Skeletal muscle satellite cell (primary cell): ENCODE results near the gene TBCD.

ENCODE experiments used
- H3K27me3 ChIP-seq: 2 replicates; pipeline ENCODE4 v1.7.0; 2013; ENCODE audit warnings: low read length; ENCODE audit not compliant: control insufficient read depth, insufficient read depth
- H3K36me3 ChIP-seq: 2 replicates; pipeline ENCODE4 v1.7.0; 2013; ENCODE audit warnings: mild to moderate bottlenecking, control low read depth, low read length; ENCODE audit not compliant: insufficient read depth
- H3K4me1 ChIP-seq: 2 replicates; pipeline ENCODE4 v1.7.0; 2013; ENCODE audit warnings: low read length; ENCODE audit not compliant: control insufficient read depth, insufficient read depth
- H3K4me2 ChIP-seq: 2 replicates; pipeline ENCODE4 v1.7.0; 2013; ENCODE audit warnings: mild to moderate bottlenecking, low read length
- H3K4me3 ChIP-seq: 2 replicates; pipeline ENCODE4 v1.7.0; 2013; ENCODE audit warnings: low read length
- H3K9ac ChIP-seq: 2 replicates; pipeline ENCODE4 v1.7.0; 2013; ENCODE audit warnings: mild to moderate bottlenecking, low read depth, low read length, moderate library complexity
- H3K9me3 ChIP-seq: replicated peaks from 2 replicates; pipeline ENCODE4 v1.7.0; 2013; ENCODE audit warnings: mild to moderate bottlenecking, control low read depth, low read length

TBCD gene

DNA sequence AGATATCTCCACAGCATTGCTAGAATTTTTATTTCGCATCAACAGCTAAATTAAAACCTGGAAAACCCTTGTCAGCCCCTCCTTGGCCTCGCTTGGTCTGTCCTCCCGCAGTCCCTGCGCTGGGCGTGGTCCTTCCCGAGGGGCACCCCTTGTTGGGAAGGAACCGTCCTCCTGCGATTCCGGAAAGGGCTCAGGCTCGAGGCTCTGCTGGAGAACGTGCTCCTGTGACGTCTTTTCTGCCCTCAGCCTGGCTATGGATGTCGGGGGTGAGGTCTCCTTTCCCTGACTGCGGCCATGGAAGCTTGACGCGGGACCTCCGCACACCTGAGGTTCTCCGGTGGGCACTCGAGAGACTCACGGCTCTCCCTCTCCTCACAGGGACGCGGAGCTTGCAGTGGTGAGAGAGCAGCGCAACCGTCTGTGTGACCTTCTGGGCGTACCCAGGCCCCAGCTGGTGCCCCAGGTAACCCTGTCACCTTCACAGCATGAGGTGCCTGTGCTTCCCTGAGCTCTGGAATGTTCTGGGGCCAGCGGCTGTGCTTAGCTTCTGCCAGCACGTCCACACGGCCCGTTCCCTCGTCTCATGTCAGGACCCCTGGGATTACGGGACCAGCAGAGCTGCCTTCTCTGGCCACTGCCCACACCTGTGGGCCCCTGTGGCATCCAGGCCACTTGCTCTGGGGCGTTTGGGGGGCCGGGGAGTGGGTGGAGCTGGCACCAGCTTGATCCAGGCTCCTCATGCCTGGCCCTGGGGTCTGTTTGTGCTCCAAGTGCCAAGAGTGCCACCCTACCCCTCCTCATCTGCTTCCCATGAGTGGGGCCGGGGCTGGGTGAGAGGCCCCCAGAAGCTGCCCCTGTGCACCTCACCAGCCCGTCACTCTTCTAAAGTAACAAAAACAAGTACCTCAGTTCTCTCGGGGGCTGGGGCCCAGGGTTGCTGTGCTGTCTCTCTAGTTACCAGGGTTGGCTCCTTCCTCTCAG lies 189.4 kb downstream of the TBCD start:
- Histone ChIP-seq H3K9me3 (peaks cover 25% of the 10 kb centered on the region), H3K27me3 (no peaks in the 10 kb centered on the region), H3K4me3 (no peak overlapping the region), H3K9ac (no peak overlapping the region), H3K4me2 (no peak overlapping the region), H3K4me1 (no peaks in the 10 kb centered on the region), H3K36me3 (peaks cover 53% of the 10 kb centered on the region)

DNA sequence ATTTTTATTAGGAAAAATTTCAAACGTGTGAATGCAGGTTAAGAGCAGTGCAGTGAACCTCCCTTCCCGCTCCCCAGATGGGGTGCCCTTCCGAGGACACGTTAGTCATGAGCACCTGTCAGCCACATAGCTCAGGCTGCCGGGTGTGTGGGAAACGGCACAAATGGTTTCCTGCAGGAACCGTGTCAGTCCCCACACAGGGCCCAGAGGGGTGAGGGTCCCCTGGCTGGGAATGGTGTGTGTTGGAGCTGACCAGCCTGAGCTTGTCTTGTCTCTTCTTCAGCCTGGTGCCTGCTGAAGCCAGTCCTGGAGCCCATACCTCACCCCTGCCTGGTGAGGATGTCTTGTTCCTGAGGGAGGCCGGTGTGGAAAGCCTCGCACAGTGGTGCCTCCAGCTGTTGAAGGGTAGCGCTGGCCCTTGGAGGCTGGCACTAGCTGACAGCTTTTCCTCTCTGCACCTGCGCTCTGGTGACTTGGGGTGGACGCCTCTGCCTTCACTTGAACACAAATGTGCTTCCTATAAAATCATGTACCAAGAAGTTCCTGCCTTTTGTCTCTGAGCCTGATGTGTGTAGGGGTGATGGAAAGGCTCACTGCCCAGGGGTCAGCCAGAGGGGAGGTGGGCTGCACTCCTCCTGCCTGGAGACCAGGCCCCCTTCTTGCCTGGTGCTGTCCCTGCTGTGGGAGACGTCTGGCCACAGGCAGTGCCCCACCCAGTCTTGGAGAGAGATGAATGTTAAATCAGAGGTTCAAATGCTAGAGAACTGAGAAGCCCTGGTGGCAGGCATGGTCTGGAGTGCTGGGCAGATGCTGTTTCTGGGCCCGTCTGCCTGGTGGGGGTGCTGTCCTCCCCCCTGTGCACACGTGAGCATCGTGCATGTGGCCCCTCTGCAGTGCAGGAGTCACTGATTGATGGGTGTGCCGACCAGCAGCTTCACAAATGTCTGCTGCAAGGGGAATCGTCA lies 190.6 kb downstream of the TBCD start:
- Histone ChIP-seq H3K4me2 (no peak overlapping the region), H3K9ac (no peak overlapping the region), H3K4me3 (no peak overlapping the region), H3K27me3 (no peaks in the 10 kb centered on the region), H3K4me1 (no peaks in the 10 kb centered on the region), H3K9me3 (peaks cover 25% of the 10 kb centered on the region), H3K36me3 (peaks cover 53% of the 10 kb centered on the region)

DNA sequence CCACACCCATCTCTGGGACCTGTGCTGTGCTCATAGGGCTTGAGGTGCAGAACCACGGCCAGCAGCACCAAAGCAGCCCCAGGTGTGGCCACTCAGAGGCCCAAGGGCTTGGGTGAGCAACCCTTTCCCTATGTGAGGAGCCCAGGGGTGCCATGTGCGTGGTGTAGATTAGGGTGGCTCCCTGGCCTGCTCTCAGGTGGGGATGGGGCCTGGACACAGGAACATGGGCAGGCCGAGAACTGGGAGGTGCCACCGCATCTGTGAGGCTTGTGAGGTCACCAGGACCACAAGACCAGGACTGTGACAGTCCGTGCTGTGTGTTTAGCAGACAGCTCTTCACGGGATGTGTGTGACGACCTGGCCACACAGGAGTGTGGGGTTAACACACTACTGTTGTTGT lies 191.5 kb downstream of the TBCD start:
- H3K4me2 ChIP-seq: no peak overlapping the region
- no peak overlapping the region for H3K9ac ChIP-seq
- peaks cover 53% of the 10 kb centered on the region for H3K36me3 ChIP-seq
- H3K4me3 ChIP-seq: no peak overlapping the region
- no peaks in the 10 kb centered on the region for H3K4me1 ChIP-seq
- peaks cover 25% of the 10 kb centered on the region for H3K9me3 ChIP-seq
- H3K27me3 ChIP-seq: no peaks in the 10 kb centered on the region

DNA sequence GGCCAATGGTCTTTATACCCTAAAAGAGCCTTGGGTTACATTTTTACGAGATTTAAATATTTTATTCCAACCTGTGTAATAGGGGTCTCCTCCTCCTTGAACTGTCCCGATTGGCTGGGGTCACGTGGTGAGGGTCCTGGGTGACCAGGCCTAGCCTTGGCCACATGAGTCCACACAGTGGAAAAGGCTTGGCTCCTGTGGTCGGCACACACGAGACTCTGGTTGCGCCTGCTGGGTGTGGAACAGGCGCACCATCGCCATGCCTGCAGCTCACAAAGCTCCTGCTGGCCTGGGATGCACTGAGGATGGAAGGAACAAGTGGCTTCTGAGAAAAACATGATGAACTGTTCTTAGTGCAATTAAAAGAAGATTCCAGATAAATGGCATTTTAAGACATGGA lies 191.9 kb downstream of the TBCD start:
- Histone ChIP-seq H3K4me2 (no peak overlapping the region), H3K4me3 (no peak overlapping the region), H3K27me3 (no peaks in the 10 kb centered on the region), H3K4me1 (no peaks in the 10 kb centered on the region), H3K9me3 (peaks cover 25% of the 10 kb centered on the region), H3K36me3 (peaks cover 53% of the 10 kb centered on the region), H3K9ac (no peak overlapping the region)

DNA sequence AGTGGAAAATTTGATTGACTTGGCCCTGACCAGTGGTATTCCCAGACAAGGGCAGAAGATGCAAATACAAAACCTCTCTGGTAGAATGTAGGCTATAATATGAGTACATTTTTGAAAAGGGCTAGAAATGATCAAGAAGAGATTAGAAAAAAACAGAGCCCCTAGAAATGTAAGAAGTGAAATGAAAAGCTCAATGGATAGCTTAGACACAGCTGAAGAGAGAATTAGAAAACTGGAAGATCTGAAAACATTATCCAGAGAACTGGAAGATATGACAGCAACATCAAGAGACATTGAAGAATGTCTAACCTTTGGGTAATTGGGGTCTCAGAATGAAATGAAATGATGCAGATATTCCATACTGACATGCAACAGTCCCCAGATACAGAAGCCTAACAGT lies 193.1 kb downstream of the TBCD start:
- H3K36me3 ChIP-seq: peaks cover 53% of the 10 kb centered on the region

DNA sequence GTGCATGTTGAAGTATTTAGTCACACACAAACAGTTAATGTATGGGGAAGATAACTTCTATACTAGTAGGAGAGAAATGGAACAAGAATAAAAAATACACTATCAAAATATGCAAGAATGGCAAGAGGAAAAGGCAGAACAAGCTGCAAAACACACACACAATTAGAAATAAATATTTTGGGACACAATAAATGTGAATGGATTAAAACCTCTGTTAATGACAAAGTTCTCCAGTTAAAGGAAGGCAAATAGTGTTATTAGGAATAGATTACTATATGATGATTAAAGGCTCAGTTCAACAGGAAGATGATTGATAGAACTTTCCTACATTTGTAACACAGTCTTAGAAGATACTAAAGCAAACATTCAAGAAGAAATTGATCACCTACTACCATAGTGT lies 194.2 kb downstream of the TBCD start:
- no peak overlapping the region for H3K4me2 ChIP-seq
- no peaks in the 10 kb centered on the region for H3K4me1 ChIP-seq
- no peak overlapping the region for H3K4me3 ChIP-seq
- no peak overlapping the region for H3K9ac ChIP-seq
- peaks cover 34% of the 10 kb centered on the region for H3K9me3 ChIP-seq
- peaks cover 46% of the 10 kb centered on the region for H3K36me3 ChIP-seq
- no peaks in the 10 kb centered on the region for H3K27me3 ChIP-seq

More for the DNA sequence above, 193.1 kb downstream of the TBCD start:
- no peak overlapping the region for H3K4me3 ChIP-seq
- peaks cover 29% of the 10 kb centered on the region for H3K9me3 ChIP-seq
- no peaks in the 10 kb centered on the region for H3K4me1 ChIP-seq
- no peak overlapping the region for H3K4me2 ChIP-seq
- H3K27me3 ChIP-seq: no peaks in the 10 kb centered on the region
- H3K9ac ChIP-seq: no peak overlapping the region

DNA sequence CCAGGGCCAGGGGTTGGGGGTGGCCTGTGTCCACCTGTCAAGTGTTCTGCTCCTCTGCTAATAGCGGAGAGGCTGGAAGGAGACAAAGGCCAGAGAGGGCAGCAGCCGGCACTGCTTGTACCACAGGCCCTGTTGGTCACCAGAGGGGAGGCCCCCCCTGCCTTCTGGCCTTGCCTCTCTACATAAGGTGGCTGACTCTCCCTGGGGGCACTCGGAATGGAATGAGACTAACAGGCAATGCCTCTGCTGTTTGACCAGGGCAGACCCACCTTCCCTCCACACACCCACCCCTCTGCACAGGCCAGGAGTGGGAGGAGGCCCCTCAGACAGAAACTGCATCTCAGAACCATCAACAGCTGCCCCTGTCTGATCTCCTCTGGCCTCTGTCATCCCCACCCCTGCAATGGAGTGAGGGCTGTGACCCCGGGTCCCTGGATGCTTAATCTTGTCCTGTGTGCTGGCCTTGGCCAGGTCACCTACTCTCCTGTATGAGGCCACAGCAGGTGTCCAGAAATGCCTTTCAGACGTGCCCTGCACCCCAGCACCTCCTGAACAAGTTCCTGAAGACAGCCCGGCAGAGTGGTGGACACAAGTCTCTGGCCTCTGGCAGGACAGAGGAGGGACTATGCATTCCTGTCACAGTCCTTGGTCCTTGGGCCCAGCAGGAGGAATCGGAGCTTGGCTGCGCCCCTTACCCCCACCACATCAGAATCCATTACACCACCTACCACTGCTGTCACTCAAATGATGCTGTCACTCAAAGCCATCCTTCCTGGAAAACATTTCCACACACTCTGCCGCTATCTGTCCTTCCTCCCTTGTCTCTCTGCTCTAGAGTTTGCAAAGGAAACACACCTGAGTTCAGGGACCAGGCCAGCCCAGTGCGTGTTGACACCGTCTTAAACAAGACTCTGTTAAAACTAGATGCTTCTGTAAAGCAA lies 195.5 kb downstream of the TBCD start:
- Histone ChIP-seq H3K36me3 (peaks cover 35% of the 10 kb centered on the region), H3K9ac (no peak overlapping the region), H3K4me3 (no peak overlapping the region), H3K27me3 (no peaks in the 10 kb centered on the region), H3K4me2 (no peak overlapping the region), H3K9me3 (peaks cover 38% of the 10 kb centered on the region), H3K4me1 (no peaks in the 10 kb centered on the region)

DNA sequence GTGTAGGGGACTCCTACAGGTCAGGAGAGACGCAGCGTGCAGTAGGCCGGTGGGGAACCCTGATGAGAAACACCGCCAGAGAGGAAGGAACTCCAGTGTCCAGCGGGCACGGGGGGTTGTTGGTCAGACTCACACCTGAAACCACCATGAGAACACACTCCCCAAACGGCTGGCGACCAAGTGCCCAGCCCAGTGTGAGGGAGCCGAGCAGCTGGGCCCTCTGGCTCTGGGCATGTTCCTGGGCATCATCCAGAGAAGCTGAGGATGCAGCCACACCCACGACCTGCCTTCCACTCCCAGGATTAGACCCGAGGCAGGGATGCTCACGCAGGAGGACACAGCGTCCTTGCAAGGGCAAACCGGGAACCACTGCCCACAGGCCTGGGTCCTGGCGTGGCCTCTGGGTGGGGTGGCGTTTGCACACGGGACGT lies 196.2 kb downstream of the TBCD start:
- Histone ChIP-seq H3K4me3 (no peak overlapping the region), H3K27me3 (no peaks in the 10 kb centered on the region), H3K4me2 (no peak overlapping the region), H3K36me3 (peaks cover 31% of the 10 kb centered on the region), H3K4me1 (no peaks in the 10 kb centered on the region), H3K9me3 (peaks cover 38% of the 10 kb centered on the region), H3K9ac (no peak overlapping the region)

DNA sequence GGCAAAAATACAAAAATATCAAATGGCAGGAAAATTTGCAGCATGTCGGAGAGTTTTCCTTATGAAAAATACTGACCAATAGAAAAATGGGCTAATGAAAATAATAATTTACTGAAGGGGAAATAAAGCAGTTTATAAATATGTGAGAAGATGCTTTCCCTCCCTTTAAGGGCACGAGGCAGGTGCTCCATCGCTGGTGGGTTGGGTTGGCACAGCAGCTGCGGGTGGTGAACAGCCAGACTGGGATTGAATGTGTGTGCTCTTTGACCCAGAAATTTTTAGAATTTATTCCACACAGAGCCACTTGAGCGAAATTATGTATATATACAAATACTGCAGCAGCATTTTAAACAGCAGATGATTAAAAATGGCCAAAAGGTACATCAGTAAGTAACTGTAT lies 197.1 kb downstream of the TBCD start:
- Histone ChIP-seq H3K4me3 (no peak overlapping the region), H3K4me2 (no peak overlapping the region), H3K9ac (no peak overlapping the region), H3K9me3 (peaks cover 36% of the 10 kb centered on the region), H3K4me1 (no peaks in the 10 kb centered on the region), H3K27me3 (no peaks in the 10 kb centered on the region), H3K36me3 (peaks cover 22% of the 10 kb centered on the region)

DNA sequence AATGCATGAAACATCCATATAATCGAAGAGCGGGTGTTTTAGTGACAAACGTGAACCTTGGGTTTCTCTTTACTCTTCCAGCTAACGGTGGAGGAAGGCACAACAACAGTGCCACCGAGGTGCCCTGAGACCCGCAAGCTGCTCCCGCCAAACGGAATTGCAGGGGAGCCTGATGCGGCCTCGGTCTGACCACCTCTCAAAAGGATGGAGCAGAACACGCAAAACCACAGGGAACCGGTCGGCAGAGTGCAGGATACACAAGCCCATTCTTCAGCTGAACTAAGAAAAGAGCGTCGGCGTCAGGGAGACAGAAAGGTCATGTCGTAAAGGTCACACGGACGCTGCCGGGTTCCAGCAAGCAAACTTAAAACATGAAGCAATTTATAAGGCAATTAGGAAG lies 197.5 kb downstream of the TBCD start:
- Histone ChIP-seq H3K27me3 (no peaks in the 10 kb centered on the region), H3K9me3 (peaks cover 32% of the 10 kb centered on the region), H3K4me3 (no peak overlapping the region), H3K4me2 (no peak overlapping the region), H3K4me1 (no peaks in the 10 kb centered on the region), H3K9ac (no peak overlapping the region), H3K36me3 (peaks cover 18% of the 10 kb centered on the region)
